GM11168 (cell line): Measurements from ENCODE around the gene FNDC3A.

ENCODE experiments used
- in situ Hi-C: fragments of 300-500 bp; cut with MboI; formaldehyde crosslinking; loops from one replicate; pipeline ENCODE4 v1.12.0; 2022; ENCODE audit warnings: low sequenced_read_pairs; ENCODE audit not compliant: unreplicated experiment

FNDC3A gene

DNA sequence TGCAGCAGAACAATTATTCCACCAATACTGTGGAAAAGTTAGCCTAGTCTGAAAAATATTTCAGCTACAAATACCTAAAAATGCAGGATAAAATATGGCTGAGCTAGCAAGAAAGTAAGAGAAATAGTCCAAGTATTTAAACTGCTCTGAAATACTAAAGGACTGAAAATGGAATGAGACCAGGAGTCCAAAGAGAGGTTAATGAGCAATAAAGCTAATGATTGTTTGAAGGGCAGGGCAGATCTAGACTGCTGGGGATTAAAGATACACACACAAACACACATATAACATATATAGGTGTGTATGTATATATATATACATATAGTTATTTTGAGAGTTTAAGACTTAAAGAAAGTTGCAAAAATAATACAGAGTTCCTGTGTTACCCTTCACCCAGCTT, 269.4 kb downstream of the FNDC3A start:
- in situ Hi-C loops = no loop called here

GRCh38 chr13:49246850-49247642, 271.3 kb downstream of the FNDC3A start:
- in situ Hi-C loops = no loop called here

DNA sequence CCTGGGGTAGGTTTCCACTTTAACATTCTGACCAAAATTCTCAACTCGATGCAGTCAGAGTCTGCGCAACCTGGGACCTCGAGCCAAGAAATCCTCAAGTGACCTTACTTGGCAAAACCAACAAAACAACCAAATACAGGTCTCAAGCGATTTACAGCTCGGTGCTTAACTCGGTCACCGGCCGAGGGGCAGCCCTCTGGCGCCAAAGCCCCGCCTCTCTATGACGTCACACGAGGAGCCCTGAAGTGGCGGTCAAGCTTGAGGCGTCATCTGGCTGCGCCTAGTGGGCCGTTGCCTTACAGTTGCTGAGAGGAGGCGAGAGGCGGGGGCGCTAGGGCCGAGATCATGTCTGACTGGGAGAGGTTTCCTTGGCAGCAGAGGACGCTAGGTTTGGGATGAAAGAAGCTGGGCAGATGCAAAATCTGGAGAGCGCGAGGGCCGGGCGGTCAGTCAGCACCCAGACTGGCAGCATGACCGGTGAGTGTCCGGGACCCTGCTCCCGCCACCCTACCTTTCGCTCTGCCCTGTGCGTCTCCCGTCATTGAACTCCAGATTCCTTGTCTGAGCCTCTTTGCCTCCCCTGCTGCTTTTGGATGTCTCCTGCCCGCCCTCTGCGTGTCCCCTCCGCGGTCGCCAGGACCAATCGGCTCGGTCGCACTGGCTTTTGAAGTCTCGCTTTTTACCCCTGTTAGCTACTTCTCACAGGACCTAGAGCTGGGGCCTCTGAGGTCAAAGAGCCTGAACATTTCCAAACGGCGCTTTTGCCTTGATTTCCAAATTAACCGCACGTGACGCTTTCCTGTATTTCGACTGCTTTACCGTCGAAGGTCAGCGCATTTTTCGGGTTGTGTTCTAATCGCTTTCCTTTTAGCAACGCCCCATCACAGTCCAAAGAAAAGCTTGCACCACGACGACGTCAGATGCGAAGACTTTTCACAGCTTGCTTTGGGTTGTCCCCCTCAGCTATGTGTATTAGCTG, 272.2 kb downstream of the FNDC3A start, which contains the start of gene CDADC1:
TSS of gene CDADC1 (plus strand) at position 283 of the 979 bp plus-strand sequence. CDS start at position 396, 113 bp downstream.
- in situ Hi-C loops = no loop called here

GRCh38 chr13:49248622-49249002, 272.9 kb downstream of the FNDC3A start:
- in situ Hi-C loops = no loop called here

DNA sequence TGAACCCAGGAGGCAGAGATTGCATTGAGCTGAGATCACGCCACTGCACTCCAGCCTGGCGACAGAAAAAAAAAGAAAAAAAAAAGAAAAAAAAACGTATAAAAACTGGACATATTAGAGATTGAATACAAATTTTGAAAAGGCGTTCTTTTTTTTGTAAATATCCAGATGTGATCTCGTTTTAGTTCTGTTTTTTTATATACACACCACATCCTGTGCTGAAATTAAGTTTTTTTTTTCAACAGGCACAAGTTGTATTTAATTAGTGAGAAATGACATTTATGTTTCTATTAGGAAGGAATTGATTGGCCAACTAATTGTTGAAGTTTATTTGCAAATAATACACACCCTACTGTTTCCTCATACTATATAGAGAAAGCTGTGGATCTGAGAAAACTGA, 275.6 kb downstream of the FNDC3A start:
- in situ Hi-C loops = no loop called here

DNA sequence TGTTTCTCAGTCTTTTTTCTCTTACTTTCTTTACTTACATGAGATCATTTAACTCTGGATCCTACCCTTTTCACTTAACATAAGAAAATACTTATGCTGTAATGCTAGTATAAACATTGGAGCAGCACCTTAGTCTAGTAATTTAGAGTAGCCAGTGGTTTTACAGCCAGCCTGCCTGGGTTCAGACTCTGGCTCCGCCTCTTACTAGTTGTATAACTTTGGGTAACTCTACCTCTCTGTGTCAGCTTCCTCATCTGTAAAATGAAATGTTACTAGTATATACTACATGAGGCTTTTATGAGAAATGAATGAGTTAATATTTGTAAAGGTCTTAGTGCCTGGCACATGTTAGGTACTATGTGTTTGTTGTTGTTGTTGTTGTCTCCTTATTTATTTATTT, 277.6 kb downstream of the FNDC3A start:
- in situ Hi-C loops = no loop called here

- in situ Hi-C loops = no loop called here
Observed at GRCh38 chr13:49254007-49254406, 278.3 kb downstream of the FNDC3A start.

DNA sequence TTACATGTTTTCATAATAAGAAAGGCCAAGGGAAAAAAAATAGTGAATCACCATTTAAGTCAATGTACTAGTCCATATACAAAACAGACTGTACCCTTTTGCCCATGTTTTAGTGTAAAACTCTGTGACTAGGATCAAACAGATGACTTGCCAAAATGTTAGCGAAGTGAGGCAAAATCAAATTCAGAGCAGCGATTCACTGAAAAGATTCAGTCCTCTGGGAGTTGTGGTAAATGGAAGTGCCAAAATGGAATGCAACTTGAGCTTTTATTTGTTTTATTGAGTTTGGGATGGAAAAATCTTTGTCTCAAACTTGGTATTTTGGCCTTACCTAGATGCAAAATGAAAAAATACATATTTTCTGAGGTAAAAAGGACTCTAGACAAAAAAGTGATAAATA, 281.1 kb downstream of the FNDC3A start:
- in situ Hi-C loops = no loop called here

DNA sequence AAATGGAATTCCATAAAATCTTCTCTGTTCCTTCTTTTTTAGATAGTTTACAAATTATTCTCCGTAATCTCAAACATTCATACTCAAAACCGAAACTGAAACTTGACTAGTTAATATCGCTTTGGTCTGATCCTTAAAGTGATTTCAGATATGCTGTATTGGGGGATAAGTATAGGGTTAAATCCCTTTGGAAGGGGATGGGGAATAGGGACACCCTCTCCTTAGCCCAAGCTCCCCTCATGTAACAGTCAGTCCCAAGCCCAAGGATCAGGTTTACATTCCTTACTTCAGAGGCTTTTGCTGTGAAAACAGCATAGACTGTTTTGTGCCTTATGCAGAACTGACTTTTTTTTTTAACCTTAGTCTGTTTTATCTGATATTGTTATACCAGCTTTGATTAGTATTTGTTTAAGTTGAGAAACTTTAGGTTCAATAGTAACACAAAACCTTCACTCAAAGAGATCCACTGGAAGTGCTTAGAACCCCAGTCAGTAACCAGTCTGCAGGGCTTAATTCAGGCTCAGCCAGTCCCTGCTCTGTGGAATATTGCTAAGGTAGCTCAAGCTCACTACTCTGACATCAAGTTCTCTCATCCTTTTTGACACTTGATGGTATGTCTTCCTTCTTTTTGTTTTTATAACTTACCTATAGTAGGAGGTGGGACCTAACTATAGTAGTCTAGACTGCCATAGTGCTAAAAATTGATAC, 282.5 kb downstream of the FNDC3A start:
- in situ Hi-C loops = no loop called here
